HG03039 (cell line): ENCODE results near the gene QRFP.

Source experiments
- ATAC-seq: cut with Tn5 transposase; IDR thresholded peaks from one replicate; pipeline ENCODE4 v1.9.1; 2021; ENCODE audit warnings: mild to moderate bottlenecking, moderate library complexity; ENCODE audit not compliant: unreplicated experiment

QRFP gene

DNA sequence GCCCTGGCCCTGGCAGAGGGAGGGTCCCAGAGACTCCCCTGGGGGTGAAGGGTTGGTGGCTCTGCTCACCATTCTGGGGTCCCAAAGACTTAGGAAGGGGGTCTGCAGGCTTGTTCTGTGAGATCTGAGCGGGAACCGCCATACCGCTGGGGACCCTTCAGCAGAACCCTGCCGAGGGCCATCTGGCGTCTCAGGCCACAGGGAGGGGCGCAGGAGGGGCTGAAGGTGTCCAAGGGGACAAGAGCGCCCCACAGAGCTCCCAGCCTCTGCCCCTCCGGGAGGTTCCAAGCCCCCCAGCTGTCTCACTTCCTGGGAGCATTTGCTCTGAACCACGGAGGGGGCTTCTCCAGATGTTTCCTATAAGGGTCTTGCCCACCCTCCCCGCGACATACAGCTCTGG lies 37.6 kb upstream of the QRFP start:
- ATAC-seq: no peak

DNA sequence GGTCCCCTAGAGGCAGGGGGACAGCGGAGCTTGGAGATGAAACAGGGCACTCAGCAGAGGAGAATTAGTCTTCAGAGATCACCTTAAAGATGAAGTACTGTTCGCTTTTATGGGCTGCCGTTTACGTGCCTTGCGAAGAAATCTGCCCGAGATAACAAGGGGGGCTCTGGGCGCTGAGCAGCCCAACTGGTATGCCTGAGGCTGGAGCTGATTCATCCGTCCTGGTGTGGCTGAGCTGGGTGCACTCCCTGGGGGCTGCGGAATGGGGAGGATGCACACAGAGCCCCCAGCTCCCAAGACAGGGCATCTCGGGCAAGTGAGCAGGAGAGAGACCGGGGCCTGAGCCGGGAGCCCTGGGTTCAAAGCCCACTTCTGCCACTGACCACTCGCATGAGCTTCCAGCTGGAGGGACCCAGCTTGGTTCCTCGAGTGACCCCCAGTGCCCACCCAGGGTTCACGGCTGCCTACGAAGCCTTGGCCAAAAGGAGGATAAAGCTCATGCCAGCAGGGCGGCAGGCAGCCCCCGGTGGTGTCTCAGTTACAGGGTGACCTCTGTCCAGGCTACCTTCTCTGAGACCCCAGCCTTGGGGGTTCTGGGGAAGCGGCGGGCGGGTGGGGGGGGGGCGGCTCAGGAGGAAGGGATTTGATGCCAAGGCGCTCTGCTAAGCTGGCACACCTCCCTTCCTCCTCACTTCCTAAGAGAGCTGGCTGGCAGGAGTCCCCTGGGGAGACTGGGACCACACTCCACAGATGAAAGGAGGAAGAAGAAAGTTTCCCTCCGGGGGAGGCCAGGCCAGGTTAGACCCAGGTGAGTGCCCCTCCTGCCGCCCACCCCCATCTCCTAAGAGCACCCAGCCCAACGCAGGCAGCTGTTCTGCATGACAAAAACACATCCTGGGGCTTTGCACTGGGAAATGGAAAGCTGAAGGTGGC lies 36.8 kb upstream of the QRFP start:
- no peak for ATAC-seq

DNA sequence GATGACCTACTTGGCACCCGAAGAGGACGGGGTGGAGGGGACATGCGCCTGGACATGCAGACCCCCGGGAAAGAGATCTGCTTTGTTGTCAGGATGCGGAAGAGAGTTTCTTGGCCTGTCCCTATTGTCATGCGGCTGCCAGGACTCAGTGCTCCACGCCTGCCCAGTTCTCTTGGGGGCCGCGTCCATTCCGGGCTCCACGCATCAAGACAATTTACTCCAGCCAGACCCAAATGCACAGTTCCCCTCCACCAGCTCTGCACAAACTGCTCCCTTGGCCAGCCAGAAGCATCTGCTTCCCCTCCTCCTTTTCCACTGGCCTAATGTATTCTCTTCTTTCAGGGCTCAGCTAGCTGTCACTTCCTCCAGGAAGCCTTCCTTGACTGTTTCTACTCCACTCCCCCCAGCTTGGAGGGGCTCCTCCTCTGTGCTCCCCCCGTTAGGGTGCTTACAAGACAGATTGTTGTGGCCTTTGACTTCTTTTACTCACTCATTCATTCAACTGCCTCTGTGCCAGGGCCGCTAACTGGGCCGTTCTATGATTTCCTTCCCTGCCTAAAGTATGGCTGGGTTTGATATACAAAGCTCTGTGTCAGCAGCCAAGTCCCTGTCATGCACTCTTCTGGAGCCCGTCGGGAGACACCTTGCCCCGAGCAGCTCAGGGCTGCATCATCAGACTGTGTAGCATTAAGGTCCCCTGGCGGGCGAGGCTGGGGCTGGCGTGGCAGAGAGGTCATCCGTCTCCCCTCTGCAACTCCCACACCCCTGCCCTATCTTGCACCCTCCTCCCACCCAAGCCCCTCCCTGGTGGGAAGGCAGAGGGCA lies 35.9 kb upstream of the QRFP start:
- no peak for ATAC-seq

DNA sequence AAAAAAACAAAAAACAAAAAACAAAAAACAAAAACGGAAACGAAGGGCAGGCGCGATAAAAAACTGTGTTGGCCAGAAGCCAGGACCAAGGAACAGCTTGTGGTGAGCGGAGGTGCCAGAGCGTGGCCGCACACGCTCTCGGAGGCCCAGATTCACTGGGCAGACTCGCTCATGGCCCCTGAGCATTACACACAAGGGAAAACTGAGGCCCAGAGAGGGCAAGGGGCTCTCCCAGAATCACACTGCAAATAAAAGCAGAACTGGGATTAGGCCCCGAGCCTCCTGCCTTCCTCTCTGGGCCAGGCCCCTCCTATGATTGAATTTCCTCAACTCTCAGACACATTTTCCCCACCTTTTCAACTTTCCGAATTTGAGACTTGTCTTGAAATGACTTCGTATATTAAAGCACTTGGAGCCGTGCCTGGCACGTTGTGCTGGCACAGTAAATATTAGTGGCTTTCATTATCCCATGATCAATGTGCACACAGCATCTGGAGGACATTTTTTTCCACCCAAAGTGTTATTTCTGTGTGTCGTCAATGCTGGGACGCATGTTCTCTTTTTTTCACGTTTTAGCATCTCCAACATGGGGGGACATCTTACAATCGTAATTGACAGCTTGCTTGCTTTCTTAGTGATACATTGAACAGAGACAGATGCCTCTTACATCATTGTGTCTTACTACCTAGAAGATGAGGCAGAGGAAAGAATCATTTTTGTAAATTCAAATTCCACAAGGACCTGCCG lies 35.1 kb upstream of the QRFP start:
- ATAC-seq: no peak

DNA sequence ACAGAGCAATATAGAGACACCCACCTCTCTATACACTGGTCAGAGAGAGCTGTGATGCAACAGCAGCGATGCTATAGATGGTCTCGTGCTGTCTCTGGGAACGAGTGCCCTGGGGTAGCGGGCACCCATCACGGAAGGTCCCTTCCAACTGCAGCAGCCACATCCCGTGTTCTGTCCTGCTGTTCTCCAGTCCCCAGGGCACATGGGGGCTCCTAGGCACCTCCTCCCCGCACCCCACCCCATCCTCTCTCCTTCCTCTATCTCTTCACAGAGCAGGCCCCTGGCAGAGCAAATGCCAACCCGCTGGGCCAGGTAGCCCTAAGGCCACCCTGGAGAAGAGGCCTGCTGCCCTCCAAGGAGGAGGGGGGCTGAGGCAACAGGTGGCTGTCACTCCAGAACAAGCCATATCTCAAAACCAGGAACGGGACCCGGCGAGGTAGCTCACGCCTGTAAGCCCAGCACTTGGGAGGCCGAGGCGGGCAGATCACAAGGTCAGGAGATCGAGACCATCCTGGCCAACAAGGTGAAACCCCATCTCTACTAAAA lies 34.3 kb upstream of the QRFP start:
- ATAC-seq: no peak

DNA sequence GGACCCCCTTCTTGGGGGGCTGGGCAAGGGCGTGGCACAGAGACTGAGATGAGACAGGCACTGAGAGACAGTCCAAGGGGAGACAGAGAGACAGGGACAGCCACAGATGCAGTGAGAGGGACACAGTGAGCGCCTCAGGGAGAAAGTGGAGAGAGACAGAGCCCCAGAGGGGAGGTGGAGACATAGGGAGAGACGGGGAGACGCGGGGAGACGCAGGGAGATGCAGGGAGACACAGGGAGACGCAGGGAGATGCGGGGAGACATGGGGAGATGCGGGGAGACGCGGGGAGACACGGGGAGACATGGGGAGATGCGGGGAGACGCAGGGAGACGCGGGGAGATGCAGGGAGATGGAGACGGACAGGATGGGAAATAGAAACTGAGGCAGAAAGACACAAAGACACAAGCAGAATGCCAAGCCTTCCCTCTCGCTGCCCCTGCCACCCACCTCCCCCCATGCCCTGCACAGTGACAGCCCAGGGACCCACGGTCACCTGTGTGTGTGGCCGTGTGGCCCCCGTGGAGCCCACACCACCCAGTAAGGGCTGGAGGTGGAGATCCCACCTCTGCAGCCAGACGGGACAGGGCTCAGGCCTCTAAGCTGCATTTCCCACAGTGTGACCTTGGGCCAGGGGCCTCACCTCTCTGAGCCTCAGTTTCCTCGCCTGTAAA lies 33.7 kb upstream of the QRFP start:
- ATAC-seq: no peak

DNA sequence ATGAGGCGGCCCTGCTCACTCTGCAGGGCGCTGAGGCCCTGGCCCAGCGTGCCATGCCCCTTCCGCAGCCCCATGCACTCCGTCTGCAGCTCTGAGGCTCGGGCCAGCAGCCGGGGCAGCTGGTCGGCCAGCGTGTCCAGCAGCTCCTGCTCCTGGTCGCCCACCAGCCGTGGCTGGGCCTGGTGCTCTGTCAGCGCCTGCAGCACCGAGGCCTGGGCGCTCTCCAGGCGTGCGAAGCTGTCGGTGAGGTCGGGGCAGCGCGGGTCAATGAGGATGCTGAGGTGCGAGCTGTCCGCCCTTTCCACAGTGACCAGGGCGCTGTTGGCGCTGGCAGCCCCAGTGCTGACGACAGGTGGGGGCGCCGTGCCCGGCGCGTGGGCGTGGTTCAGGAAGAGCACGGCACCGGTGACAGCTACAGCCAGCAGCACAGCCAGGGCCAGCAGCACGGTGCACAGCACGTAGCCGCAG lies 33.0 kb upstream of the QRFP start:
- no peak for ATAC-seq

DNA sequence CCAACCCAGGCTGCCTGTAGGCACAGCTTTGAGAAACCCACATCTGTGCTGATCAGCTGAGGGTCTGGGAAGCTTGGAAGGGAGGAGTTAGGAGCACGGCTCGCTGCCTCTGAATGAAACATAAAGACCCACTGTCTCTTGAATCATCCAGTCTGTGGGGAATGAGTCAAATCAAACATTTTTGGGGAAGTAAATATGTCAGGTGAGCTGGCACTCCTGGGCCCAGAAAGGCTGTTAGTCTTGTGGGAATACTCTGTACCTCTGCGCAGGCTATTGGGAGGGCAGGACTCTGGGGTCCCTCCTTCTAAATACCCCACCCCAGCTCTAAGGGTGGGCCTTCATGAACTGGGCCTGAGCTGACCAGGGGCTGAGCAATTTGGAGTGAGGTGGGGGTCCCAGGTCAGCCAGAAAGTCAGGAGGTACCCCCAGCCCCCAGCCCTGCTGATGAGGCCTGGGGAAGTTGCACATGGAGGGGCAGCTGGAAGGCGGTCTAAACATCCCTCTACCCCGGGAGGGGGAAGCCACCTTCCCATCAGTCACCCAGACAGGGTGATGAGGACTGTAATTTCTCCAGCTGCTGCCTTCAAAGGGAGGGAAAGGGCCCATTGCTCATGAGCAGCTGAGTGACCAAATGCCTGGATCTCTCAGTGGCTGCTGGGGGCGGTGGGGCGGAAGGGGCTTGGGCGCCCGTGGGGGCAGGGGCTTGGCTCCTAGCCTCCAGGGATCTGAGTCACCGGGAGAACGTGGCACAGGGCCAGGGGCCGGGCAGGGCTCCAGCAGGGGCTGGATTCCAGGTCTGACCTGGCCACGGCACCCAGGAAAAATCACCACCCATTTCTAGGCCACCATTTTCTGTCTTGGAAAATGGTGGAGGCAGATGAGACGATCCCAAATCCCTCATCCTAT lies 31.6 kb upstream of the QRFP start:
- ATAC-seq: no peak

DNA sequence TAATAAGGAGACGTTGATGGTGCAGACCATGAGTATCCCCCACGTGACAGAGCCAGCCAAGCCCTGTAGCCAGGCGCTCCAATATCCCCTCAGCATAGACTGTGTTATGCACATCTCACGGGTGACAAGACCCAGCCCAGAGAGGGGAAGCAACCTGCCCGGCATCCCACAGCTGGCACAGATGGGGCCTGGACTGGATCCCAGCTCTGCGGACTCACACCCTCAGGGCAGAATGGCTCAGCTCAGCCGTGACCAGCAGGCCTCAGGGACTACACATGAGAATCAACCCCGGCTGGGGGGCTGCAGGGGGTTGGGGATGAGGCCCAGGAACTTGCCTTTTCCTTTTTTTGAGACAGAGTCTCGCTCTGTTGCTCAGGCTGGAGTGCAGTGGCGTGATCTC lies 30.7 kb upstream of the QRFP start:
- no peak for ATAC-seq

DNA sequence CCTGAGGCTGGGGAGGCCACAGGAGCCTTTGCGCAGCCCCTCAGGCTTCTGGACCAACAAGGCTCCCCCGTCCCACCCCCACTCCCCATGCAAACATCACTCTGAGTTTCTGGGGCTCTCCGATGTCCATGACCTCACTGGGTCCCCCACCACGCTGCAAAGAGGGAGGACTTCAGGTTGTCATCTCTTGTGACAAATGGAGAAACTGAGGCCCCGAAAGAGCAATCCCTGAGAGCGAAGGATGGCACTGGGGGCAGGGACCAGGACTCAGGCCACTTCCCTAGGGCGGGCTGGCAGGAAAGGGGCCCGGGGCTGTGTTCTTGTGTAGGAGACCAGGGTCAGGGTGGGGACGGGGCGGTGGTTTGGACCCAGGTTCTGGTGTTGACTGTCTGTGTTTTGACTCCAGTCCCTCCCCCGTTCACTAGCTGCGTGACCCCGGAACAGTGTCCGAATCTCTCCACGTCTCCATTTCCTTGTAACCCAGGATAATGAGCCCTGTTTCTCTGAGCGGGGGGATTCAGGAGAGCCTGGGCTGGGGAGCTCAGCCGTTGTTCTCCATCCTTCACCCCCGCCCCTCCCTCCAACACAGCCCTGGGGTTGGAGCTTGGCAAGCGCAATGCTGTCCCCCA lies 28.6 kb upstream of the QRFP start:
- no peak for ATAC-seq

DNA sequence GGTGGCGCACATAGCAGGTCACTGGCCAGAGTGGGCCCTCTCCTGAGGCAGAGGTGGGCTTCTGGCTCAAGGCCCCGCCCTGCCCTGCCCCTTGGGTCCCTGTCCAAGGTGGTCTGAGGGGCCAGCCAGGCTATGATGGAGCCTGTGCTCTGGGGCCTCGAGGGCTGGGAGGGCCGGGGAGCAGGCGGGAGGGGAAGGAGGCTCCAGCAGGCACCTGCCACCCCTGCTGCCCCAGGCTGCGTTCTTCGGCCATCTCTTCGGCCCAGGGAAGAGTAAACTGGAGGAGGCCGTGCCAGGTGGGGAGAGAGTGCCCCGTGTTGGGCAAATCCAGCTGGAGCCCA lies 27.8 kb upstream of the QRFP start:
- ATAC-seq: no peak

DNA sequence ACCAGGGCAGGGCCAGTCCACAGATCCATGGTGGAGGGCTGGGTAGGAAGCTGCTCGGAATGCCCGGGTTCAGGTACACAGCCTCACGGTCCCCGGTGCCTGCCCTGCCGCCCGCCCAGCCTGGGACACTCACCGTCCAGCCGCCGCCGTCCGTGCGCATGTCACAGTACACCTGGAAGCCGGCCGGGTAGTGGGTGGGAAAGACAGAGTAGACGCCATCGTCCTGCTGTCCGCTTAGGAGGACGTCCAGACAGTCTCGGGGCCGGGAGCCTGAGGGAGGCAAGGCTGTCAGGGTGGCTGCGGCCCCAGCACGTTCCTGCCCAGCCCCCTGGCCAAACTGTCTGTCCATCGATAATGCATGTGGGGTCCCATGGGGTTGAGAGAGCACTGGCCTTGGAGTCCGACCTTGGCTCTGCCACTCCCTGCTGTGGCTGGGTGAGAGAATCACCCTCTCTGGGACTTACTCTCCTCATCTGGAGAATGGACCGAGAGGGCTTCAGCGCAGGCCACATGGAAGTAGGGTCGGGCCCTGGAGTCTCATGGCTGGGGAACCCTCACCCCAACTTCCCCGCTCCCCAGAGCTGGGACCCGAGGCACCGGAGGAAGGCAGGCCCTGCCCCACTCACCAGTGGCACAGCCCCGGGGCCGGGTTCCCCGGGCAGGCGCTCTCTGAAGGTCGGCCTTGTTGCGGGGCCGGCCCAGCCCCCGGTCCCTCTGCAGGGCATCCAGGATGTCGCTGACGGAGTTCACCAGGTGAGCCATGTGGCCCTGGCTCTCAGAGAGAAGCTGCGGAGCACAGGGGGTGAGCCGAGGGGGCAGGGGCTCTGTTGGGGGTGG lies 27.2 kb upstream of the QRFP start:
- no peak for ATAC-seq

DNA sequence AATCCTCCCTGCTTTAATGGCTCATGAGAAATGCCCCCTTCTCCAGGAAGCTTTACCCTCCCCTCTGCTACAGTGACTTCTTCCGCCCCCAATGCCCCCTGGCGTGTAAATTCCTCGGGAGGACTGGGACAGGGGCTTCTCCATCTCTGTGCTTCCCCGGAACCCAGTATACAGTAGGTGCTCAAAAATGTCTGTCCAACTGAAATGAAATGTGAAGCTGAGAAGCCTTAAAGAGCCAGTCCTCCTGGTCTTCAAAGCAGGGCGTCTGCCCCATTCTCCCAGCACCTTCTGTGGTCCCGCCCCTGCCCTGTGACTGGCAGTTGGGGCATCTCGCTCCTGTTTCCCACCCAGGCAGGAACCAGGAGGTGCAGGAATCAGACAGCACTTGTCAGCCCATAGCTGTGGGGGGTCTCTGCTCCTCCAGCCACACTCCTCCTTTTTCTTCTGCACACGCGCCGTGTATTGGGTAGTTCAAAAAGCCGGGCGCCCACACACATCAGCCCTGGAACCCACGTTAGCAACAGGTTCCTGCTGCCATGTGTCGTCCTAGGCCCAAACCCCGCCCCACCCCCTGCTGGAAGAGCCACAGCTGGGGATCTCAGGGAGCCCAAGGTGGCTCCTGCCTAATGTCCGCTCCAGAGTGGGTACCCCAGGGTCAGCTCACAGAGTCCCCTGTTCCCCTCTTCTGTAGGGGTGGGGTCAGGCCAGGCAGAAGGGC lies 26.4 kb upstream of the QRFP start:
- no peak for ATAC-seq

DNA sequence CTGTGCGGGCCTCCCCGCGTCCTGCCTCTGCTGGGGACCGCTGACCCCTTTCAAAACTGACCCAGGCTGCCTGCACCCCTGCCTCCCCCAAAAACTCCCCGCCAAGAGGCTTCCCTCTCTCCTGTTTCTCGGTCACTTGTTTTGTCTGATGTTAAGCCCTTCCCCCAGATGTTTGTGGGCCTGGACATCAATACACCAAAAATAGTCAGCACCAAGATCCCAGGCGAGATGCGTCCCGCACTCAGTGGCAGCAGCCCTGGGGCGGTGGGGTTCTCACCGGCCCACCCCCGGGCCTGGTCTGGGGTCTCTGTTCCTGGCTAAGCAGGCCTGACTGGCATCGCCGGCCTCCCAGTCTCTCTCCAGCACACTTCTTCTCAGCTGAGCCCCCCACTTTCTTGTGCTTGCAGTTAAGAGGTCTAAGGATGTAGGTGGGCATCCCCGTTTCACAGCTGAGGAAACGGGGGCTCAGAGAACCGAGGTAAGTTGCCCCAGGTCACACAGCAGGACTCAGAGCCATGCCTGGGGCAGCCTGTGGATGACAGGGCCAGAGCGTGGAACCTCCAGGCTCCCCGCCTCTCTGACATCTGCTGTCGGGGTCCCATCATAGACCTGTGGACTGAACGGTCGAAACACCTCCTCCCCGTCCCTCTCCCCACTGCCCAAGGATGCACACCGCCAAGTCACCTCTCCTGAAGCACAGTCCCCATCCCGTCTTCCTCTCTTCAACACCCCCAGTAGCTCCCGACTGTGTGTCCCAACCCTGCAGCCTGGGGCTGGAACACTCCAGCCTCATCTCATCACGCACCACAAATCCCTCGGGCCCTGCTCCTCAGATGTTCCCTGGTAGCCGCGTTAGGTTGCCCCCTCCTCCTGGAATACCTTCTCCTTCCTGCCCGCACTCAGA lies 25.6 kb upstream of the QRFP start:
- no peak for ATAC-seq

DNA sequence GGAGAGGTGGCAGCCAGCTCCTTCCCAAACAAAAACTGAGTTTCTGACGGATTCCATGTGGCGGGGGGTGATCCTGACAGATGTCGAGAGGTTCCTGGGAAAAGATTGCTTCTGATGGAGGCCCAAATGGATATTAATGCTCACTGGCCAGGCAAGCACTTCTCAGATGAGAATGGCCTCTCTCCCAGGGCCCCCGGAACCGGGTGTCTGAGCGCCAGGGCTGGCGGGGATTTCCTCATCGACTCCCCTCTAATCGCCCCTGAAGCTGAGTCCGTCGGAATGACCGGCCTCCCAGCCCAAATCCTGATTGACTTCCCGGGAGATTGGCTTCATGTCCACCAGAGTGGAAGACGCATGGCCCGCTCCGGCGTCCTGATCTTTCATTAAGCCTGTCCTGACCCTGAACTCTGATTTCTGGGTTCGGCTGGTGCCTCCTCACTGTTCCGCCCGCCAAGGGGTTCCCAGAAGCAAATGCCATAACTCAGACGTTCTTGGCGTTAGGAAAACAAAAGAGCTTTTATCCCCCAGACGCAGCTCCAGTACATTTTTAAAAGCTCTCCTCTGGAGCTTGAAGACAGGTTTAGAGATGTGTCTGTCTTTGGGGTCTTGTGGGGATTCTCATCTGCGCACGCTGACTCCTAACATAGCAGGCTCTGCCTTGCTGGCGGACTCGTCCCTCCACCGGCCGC lies 24.8 kb upstream of the QRFP start:
- no peak for ATAC-seq

DNA sequence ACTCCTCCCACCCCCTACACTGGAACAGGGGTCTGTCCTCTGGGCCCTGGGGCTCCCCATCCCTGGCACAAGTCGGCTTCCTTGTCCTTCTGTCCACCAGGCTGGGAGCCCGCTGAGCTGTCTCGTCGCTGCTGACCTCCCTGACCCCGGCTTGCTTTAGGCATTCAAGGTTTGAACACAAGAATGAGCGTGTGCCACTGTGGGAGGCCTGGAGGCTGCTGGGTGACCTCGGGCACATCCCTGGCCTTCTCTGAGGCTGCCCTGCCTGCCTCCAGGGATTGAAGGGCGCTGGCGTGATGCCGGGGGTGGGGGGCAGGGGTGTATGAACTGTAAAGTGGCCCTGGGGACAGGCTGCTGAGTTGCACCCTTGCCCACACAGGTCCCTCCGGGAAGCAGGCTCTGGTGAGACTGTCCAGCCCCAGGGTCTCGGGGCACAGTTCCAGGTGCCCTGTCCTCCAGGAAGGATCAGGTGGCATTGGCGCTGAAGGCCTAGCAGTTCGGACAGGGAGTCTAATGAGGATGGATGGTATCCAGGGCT lies 24.2 kb upstream of the QRFP start:
- no peak for ATAC-seq
